ENCODE results near the gene ACOXL. TPM values are rescaled to one million over a fixed set of nuclear protein-coding genes. Genes with fewer than 3 reads are reported as not detected.

ACOXL gene
- total RNA-seq, 4 donors from 2014 or later, result not detected

- H3K9me3 ChIP-seq, result no peaks in the 10 kb centered on the region
- TF ChIP-seq, protein P1, sequence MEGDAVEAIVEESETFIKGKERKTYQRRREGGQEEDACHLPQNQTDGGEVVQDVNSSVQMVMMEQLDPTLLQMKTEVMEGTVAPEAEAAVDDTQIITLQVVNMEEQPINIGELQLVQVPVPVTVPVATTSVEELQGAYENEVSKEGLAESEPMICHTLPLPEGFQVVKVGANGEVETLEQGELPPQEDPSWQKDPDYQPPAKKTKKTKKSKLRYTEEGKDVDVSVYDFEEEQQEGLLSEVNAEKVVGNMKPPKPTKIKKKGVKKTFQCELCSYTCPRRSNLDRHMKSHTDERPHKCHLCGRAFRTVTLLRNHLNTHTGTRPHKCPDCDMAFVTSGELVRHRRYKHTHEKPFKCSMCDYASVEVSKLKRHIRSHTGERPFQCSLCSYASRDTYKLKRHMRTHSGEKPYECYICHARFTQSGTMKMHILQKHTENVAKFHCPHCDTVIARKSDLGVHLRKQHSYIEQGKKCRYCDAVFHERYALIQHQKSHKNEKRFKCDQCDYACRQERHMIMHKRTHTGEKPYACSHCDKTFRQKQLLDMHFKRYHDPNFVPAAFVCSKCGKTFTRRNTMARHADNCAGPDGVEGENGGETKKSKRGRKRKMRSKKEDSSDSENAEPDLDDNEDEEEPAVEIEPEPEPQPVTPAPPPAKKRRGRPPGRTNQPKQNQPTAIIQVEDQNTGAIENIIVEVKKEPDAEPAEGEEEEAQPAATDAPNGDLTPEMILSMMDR (IDR thresholded peaks at IDR 0.05), result no peak
- TF ChIP-seq POLR2A (IDR thresholded peaks at IDR 0.05), result no peak
- H3K4me3 ChIP-seq, result no peak overlapping the region
- H3K36me3 ChIP-seq, result no peaks in the 10 kb centered on the region
- H3K4me1 ChIP-seq, result no peaks in the 10 kb centered on the region
- no peaks in the 10 kb centered on the region for H3K27me3 ChIP-seq
- DNase-seq, result no peak
- H3K27ac ChIP-seq, result no peak overlapping the region
Observed at GRCh38 chr2:110770959-110771431, 38.6 kb downstream of the ACOXL start.

GRCh38 chr2:110771547-110772382 is 39.4 kb downstream of the ACOXL start:
- Histone ChIP-seq H3K4me3 (no peak overlapping the region), H3K27me3 (no peaks in the 10 kb centered on the region), H3K4me1 (no peaks in the 10 kb centered on the region), H3K9me3 (no peaks in the 10 kb centered on the region), H3K36me3 (no peaks in the 10 kb centered on the region), H3K27ac (no peak overlapping the region)
- TF ChIP-seq POLR2A (IDR thresholded peaks at IDR 0.05), result no peak
- TF ChIP-seq, protein P1 (IDR thresholded peaks at IDR 0.05), result no peak
- no peak for DNase-seq

GRCh38 chr2:110772383-110772755 is 40.0 kb downstream of the ACOXL start:
- Histone ChIP-seq H3K36me3 (no peaks in the 10 kb centered on the region), H3K9me3 (no peaks in the 10 kb centered on the region), H3K4me3 (no peak overlapping the region), H3K27ac (no peak overlapping the region), H3K4me1 (no peaks in the 10 kb centered on the region), H3K27me3 (no peaks in the 10 kb centered on the region)
- TF ChIP-seq, protein P1 (IDR thresholded peaks at IDR 0.05), result no peak
- TF ChIP-seq POLR2A (IDR thresholded peaks at IDR 0.05), result no peak
- DNase-seq, result no peak

DNA sequence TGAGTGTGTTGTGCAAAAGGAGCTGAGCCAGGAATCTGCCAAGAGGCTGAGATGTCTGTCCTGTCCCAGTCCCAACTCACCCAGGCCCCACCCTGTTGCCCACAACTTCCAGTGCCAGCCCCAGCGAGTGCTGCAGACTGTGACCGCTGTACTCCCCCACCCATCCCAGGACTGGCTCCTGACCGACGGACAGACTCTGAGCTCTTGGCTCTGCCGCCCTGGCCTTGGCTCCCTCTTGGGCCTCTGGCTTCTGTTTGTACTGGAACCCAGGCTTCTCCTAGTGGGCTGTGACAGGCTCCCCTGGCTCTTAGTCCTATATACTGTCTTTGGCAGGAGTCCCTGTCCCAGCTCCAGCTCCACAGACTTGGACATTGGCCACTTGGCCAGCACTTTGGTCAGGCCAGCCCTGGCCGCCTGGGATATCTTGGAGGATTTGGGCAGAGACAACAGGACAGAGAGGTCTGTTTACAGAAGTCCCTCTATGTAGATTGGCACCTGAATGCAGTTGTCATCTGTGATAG is 41.1 kb downstream of the ACOXL start:
- H3K27me3 ChIP-seq, result no peaks in the 10 kb centered on the region
- DNase-seq, result no peak
- H3K4me1 ChIP-seq, result no peaks in the 10 kb centered on the region
- H3K9me3 ChIP-seq, result no peaks in the 10 kb centered on the region
- H3K27ac ChIP-seq, result no peak overlapping the region
- TF ChIP-seq, protein P1 (IDR thresholded peaks at IDR 0.05), result no peak
- TF ChIP-seq POLR2A (IDR thresholded peaks at IDR 0.05), result no peak
- no peak overlapping the region for H3K4me3 ChIP-seq
- H3K36me3 ChIP-seq, result no peaks in the 10 kb centered on the region

DNA sequence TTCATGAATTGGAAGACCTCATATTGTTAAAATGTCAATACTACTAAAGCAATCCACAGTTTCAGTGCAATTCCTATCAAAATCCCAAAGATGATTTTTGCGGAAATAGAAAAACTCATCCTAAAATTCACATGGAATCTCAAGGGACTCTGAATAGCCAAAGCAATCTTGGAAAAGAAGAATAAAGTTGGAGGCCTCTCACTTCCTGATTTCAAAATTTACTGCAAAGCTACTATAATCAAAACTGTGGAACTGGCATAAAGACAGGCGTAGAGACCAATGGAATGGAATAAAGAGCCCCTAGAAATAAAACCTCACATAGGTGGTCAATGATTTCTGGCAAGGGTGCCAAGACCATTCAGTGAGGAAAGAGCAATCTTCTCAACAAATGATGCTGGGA is 42.3 kb downstream of the ACOXL start:
- no peaks in the 10 kb centered on the region for H3K4me1 ChIP-seq
- H3K4me3 ChIP-seq, result no peak overlapping the region
- no peak for DNase-seq
- no peaks in the 10 kb centered on the region for H3K9me3 ChIP-seq
- no peak overlapping the region for H3K27ac ChIP-seq
- H3K36me3 ChIP-seq, result no peaks in the 10 kb centered on the region
- H3K27me3 ChIP-seq, result no peaks in the 10 kb centered on the region
- no peak for TF ChIP-seq POLR2A (IDR thresholded peaks at IDR 0.05)
- TF ChIP-seq, protein P1 (IDR thresholded peaks at IDR 0.05), result no peak
